SK-N-MC (cell line): ENCODE measurements around the gene RNU6-8.

Experiments used
- EZH2 ChIP-seq: fragments of 200-600 bp; sonication (generic); IDR thresholded peaks from one replicate; pipeline ENCODE4 v1.6.1; 2017; ENCODE audit warnings: antibody characterized with exemption
- FOXP2 ChIP-seq: optimal IDR thresholded peaks from 2 replicates; pipeline ENCODE3; 2011; ENCODE audit warnings: mild to moderate bottlenecking, moderate library complexity; ENCODE audit not compliant: insufficient read depth; ENCODE audit errors: extremely low read length, control extremely low read depth
- POLR2AphosphoS5 ChIP-seq: IDR thresholded peaks from 2 replicates; pipeline ENCODE4 v1.6.1; 2012; ENCODE audit warnings: mild to moderate bottlenecking, low read depth, low read length, borderline replicate concordance

GRCh38 chr14:32200368-32201192 lies 2.5 kb downstream of the RNU6-8 start:
- TF ChIP-seq EZH2 (no peak), POLR2AphosphoS5 (no peak), FOXP2 (no peak)
